Activated naive CD8-positive, alpha-beta T cell treated with anti-CD3 and anti-CD28 coated beads, Interleukin-2, amount 10 ng/mL, durations not matched to agents 7 days and 5 days (primary cell): ENCODE results near the gene DGAT2L6. TPM values are rescaled to one million over a fixed set of nuclear protein-coding genes. Genes with fewer than 3 reads are reported as not detected.

Experiments used
- ATAC-seq: fragments of 150-1000 bp; cut with Tn5 transposase; one replicate; pipeline ENCODE4 v1.10.0; 2021; ENCODE audit warnings: low read depth, moderate library complexity
- POLR2A ChIA-PET: fragments of 350-600 bp; sonication (Branson Sonifier 250); formaldehyde crosslinking; loops from one replicate; lab custom pipeline; 2021; ENCODE audit warnings: antibody characterized with exemption; lab: Charles Lee
- DNase-seq: peaks from one replicate; pipeline ENCODE4 v3.0.0; 2021
- H3K27ac Mint-ChIP-seq: one replicate; pipeline ENCODE4 v1.8.0; 2022; ENCODE audit warnings: mild to moderate bottlenecking, mixed read lengths
- H3K27me3 Mint-ChIP-seq: one replicate; pipeline ENCODE4 v1.8.0; 2022; ENCODE audit warnings: mild to moderate bottlenecking, moderate library complexity, mixed read lengths
- H3K36me3 Mint-ChIP-seq: one replicate; pipeline ENCODE4 v1.8.0; 2021; ENCODE audit warnings: mild to moderate bottlenecking, mixed read lengths
- H3K4me1 Mint-ChIP-seq: one replicate; pipeline ENCODE4 v1.8.0; 2021; ENCODE audit warnings: mixed read lengths
- H3K4me3 Mint-ChIP-seq: one replicate; pipeline ENCODE4 v1.8.0; 2022; ENCODE audit warnings: mild to moderate bottlenecking, moderate library complexity, mixed read lengths
- H3K9me3 Mint-ChIP-seq: one replicate; pipeline ENCODE4 v1.8.0; 2021; ENCODE audit warnings: mixed read lengths
- total RNA-seq, 2 experiments: library from RNA; stranded (reverse); gene quantifications; one replicate each; pipeline ENCODE4 v1.2.3, GENCODE V29; 2021

Gene DGAT2L6
- total RNA-seq: not detected

DNA sequence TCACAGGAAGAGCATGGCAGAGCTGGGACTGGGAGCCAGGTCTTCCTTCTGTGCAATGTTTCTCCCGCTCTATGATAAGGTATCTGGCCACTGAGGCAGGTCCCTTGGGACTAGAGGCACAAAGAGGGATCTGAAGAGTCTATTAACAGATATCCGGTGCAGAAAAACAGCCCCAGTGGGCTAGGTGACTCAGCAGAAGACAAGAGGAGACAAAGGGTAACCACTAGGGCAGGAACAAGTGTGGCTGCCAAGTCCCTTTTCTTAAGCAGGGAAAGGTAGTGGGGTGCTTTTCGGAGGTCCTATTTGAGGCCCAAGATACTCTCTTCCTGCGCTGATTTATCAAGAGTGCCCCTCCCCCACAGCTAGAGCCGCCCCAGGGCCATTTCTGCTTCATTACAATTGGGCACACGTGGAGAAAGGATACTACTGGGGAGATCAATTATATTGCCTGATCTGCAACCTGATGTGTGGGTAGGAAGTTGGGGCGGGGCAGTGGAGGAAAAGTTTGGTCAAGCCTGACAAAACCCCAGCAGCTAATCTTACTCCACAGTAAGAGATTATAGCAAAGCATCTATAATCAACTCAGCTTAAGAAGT lies at the start of gene DGAT2L6:
Gene DGAT2L6 (plus strand): TSS at position 546 of the 596 bp plus-strand sequence. CDS start 100 bp downstream, outside the sequence.
- Mint-ChIP-seq H3K9me3 (no peaks in the 10 kb centered on the region), H3K36me3 (no peaks in the 10 kb centered on the region), H3K4me3 (peak within 1 kb of the TSS; percentile 42), H3K27ac (no peak within 1 kb of the TSS), H3K4me1 (peaks cover 4% of the 10 kb centered on the region), H3K27me3 (peaks cover 4% of the 10 kb centered on the region)
- no peak for DNase-seq
- POLR2A ChIA-PET: interaction anchor here (0.9 kb wide), 1 partner anchor 44 kb away, joined by 4 read pairs; the partner anchor contains the start of gene IGBP1
- no peak for ATAC-seq

GRCh38 chrX:70128071-70128470 lies 49.2 kb upstream of the DGAT2L6 start:
- POLR2A ChIA-PET: no interaction called here
- Mint-ChIP-seq H3K27ac (no peak overlapping the region), H3K36me3 (no peaks in the 10 kb centered on the region), H3K27me3 (no peaks in the 10 kb centered on the region), H3K9me3 (no peaks in the 10 kb centered on the region), H3K4me1 (peaks cover 5% of the 10 kb centered on the region), H3K4me3 (no peak overlapping the region)
- ATAC-seq (no peak), DNase-seq (no peak)

DNA sequence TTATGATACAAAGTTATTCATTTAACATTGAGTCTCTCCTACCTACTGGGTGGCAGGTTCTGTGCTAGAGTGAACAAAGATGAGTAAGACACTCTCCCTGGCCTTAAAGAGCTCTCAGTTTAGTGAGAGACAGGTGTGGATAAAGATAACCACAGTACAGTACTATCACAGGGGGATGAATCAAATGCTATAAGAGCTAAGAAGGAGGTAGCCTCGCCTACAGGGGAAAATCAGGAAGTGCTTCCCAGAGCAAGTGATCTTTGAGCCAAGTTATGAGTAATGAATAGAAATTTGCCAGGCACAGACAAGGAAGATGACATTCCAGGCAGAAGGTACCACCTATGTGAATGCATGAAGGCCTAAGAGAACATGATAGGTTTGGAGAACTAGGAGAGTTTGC lies 47.5 kb upstream of the DGAT2L6 start:
- H3K27ac Mint-ChIP-seq: no peak overlapping the region
- H3K9me3 Mint-ChIP-seq: no peaks in the 10 kb centered on the region
- POLR2A ChIA-PET: no interaction called here
- no peaks in the 10 kb centered on the region for H3K36me3 Mint-ChIP-seq
- DNase-seq (no peak), ATAC-seq (no peak)
- H3K4me3 Mint-ChIP-seq: no peak overlapping the region
- H3K4me1 Mint-ChIP-seq: peaks cover 5% of the 10 kb centered on the region
- no peaks in the 10 kb centered on the region for H3K27me3 Mint-ChIP-seq

- no peaks in the 10 kb centered on the region for H3K27me3 Mint-ChIP-seq
- no peaks in the 10 kb centered on the region for H3K9me3 Mint-ChIP-seq
- H3K4me3 Mint-ChIP-seq: peak overlapping the region; percentile 58
- peaks cover 6% of the 10 kb centered on the region for H3K36me3 Mint-ChIP-seq
- peaks cover 14% of the 10 kb centered on the region for H3K4me1 Mint-ChIP-seq
- DNase-seq (no peak), ATAC-seq (no peak)
- POLR2A ChIA-PET: interaction anchor here (0.5 to 1.9 kb wide), 3 partner anchors 35 to 320 kb away, joined by 3 to 7 read pairs (median 6); no protein-coding TSS in a partner anchor
- peak overlapping the region; percentile 54 for H3K27ac Mint-ChIP-seq
Observed at GRCh38 chrX:70132224-70132623, 45.1 kb upstream of the DGAT2L6 start.

GRCh38 chrX:70132877-70133302 lies 44.4 kb upstream of the DGAT2L6 start:
- Mint-ChIP-seq H3K9me3 (no peaks in the 10 kb centered on the region), H3K27ac (peak overlapping the region; percentile 98), H3K4me1 (peaks cover 14% of the 10 kb centered on the region), H3K27me3 (no peaks in the 10 kb centered on the region), H3K36me3 (peaks cover 8% of the 10 kb centered on the region), H3K4me3 (peak overlapping the region; percentile 96)
- ATAC-seq (peak; percentile 28), DNase-seq (no peak)
- POLR2A ChIA-PET: interaction anchor here (0.5 to 1.9 kb wide), 7 partner anchors 34 to 319 kb away, joined by 3 to 10 read pairs (median 5); partner anchors contain the start of genes DGAT2L6, KIF4A and PDZD11

GRCh38 chrX:70133303-70134115 lies 43.8 kb upstream of the DGAT2L6 start, which contains the start of gene IGBP1:
TSS of gene IGBP1 (plus strand) at chrX:70133447. CDS start at chrX:70133948, 501 bp downstream.
- POLR2A ChIA-PET: interaction anchor here (1.0 to 1.9 kb wide), 6 partner anchors 33 to 319 kb away, joined by 3 to 10 read pairs (median 4); partner anchors contain the start of genes DGAT2L6, KIF4A and PDZD11
- H3K9me3 Mint-ChIP-seq: no peaks in the 10 kb centered on the region
- H3K27ac Mint-ChIP-seq: peak within 1 kb of the TSS; percentile 98

DNA sequence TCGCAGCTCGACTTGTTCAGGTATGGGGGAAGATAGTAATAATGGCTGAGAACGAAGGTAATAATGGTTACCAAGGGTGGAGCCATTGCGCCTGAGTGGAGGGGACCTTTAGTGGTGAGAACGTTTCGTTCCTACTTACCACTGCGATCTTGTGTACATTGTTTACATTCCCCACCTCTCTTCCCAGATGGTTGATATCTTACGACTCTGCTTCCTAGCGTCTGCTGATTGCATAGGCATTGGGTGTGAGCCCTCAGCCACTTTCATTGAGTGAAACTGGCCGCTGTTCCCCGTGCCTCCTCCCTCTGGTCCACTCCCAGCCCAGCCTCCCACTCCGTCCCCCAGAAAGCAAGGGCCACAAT lies 43.2 kb upstream of the DGAT2L6 start:
- no peaks in the 10 kb centered on the region for H3K9me3 Mint-ChIP-seq
- DNase-seq: no peak
- no peak for ATAC-seq
- H3K4me3 Mint-ChIP-seq: peak overlapping the region; percentile 96
- peak overlapping the region; percentile 98 for H3K27ac Mint-ChIP-seq
- H3K4me1 Mint-ChIP-seq: peaks cover 12% of the 10 kb centered on the region
- peaks cover 8% of the 10 kb centered on the region for H3K36me3 Mint-ChIP-seq
- POLR2A ChIA-PET: interaction anchor here (1.3 to 1.9 kb wide), 4 partner anchors 155 to 318 kb away, joined by 3 to 10 read pairs (median 6); partner anchors contain the start of genes KIF4A and PDZD11
- no peaks in the 10 kb centered on the region for H3K27me3 Mint-ChIP-seq

More at GRCh38 chrX:70133303-70134115, 43.8 kb upstream of the DGAT2L6 start, which contains the start of gene IGBP1:
- peaks cover 8% of the 10 kb centered on the region for H3K36me3 Mint-ChIP-seq
- H3K4me1 Mint-ChIP-seq: peaks cover 14% of the 10 kb centered on the region
- H3K27me3 Mint-ChIP-seq: no peaks in the 10 kb centered on the region
- ATAC-seq (peak; percentile 82), DNase-seq (peak; percentile 75)
- H3K4me3 Mint-ChIP-seq: peak within 1 kb of the TSS; percentile 96

DNA sequence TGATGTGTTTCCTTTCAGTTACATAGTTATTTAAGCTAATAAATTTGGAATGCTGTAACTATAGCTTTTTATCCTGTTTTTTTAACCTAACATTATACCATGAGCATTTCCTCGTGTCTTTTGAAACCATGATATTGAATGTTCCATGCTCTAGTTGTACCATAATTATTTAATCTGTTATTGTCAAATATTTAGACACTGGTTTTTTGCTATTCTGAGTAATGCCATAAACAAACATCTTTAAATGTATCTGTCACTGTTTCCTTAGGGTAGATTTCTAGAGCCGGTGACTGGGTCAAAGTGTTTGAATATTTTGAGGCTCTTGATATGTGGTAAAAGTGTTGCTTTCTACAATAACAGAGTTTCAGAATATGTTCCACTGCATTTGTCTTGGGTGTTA lies 38.7 kb upstream of the DGAT2L6 start:
- DNase-seq (no peak), ATAC-seq (no peak)
- H3K27ac Mint-ChIP-seq: no peak overlapping the region
- no peaks in the 10 kb centered on the region for H3K9me3 Mint-ChIP-seq
- POLR2A ChIA-PET: no interaction called here
- H3K4me3 Mint-ChIP-seq: no peak overlapping the region
- peaks cover 17% of the 10 kb centered on the region for H3K36me3 Mint-ChIP-seq
- H3K27me3 Mint-ChIP-seq: no peaks in the 10 kb centered on the region
- H3K4me1 Mint-ChIP-seq: peaks cover 9% of the 10 kb centered on the region

GRCh38 chrX:70139736-70140135 lies 37.5 kb upstream of the DGAT2L6 start:
- Mint-ChIP-seq H3K27ac (no peak overlapping the region), H3K4me3 (no peak overlapping the region), H3K9me3 (no peaks in the 10 kb centered on the region), H3K4me1 (peaks cover 9% of the 10 kb centered on the region), H3K36me3 (peaks cover 17% of the 10 kb centered on the region), H3K27me3 (no peaks in the 10 kb centered on the region)
- ATAC-seq (no peak), DNase-seq (no peak)
- POLR2A ChIA-PET: no interaction called here

- H3K27ac Mint-ChIP-seq: no peak overlapping the region
Observed at GRCh38 chrX:70141373-70141772, 35.9 kb upstream of the DGAT2L6 start.

DNA sequence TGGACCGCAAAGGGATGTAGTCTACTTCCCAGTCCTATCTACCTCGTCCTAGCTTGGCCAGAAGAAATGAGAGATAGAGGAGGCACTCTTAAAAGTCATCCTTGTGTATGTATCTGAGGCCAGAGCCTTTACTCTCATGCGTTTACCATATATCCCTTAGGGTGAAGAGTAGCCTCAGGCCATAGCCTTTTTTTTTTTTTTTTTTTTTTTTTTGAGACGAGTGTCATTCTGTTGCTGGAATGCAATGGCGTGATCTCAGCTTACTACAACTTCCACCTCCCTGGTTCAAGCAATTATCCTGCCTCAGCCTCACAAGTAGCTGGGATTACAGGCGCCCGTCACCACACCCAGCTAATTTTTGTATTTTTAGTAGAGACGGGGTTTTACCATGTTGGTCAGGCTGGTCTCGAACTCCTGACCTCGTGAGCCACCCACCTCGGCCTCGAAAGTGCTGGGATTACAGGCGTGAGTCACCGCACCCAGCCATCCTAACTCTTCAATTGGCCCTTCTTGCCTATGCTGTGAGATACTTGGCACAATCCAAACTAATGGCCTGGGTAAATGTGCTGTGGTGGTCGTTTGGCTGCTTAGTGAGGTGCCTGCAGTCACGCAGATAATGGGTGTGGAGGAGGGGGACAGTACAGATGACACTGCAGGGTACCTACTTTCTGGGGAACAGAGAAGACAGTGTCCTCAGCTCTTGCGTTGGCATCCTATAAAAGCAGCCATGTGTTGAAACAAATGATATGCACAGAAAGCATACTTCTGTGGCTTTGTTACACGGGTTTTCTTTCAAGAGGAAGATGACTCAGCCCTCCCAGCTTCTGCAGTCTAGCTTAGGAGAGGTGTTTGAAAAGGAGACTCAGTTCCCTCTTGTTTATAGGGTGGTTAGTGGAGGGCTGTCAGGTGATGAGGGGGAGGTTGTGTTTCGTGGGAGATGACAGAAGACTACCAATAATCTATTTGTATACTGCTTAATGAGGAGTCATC lies 10.4 kb upstream of the DGAT2L6 start:
- H3K9me3 Mint-ChIP-seq: no peaks in the 10 kb centered on the region
- H3K4me3 Mint-ChIP-seq: no peak overlapping the region
- H3K36me3 Mint-ChIP-seq: peaks cover 7% of the 10 kb centered on the region
- no peaks in the 10 kb centered on the region for H3K27me3 Mint-ChIP-seq
- H3K4me1 Mint-ChIP-seq: peaks cover 8% of the 10 kb centered on the region
- POLR2A ChIA-PET: interaction anchor here (1.0 kb wide), 1 partner anchor 34 kb away, joined by 3 read pairs; the partner anchor contains the start of gene IGBP1
- H3K27ac Mint-ChIP-seq: peak overlapping the region; percentile 12
- ATAC-seq: peak; percentile 54
- DNase-seq: no peak

More at GRCh38 chrX:70141373-70141772, 35.9 kb upstream of the DGAT2L6 start:
- POLR2A ChIA-PET: no interaction called here
- ATAC-seq (no peak), DNase-seq (no peak)
- Mint-ChIP-seq H3K4me1 (peaks cover 3% of the 10 kb centered on the region), H3K9me3 (no peaks in the 10 kb centered on the region), H3K4me3 (no peak overlapping the region), H3K36me3 (peaks cover 13% of the 10 kb centered on the region), H3K27me3 (no peaks in the 10 kb centered on the region)
